Rectal smooth muscle tissue (tissue), 1 donor: Measurements from ENCODE around the gene NGRN.
A peak's percentile ranks its signal among the peaks of the same experiment; 100 is the strongest.

Experiments
- H3K27ac ChIP-seq: one replicate; pipeline ENCODE4 v1.7.0; 2013; ENCODE audit warnings: low read depth, low read length, inconsistent platforms
- H3K27me3 ChIP-seq: one replicate; pipeline ENCODE4 v1.7.0; 2013; ENCODE audit warnings: low read length; ENCODE audit not compliant: control insufficient read depth, insufficient read depth
- H3K36me3 ChIP-seq: one replicate; pipeline ENCODE4 v1.7.0; 2013; ENCODE audit warnings: low read length; ENCODE audit not compliant: control insufficient read depth, insufficient read depth
- H3K4me1 ChIP-seq: one replicate; pipeline ENCODE4 v1.7.0; 2013; ENCODE audit warnings: low read length; ENCODE audit not compliant: control insufficient read depth, insufficient read depth
- H3K4me3 ChIP-seq: one replicate; pipeline ENCODE4 v1.7.0; 2013; ENCODE audit warnings: low read length
- H3K9ac ChIP-seq: one replicate; pipeline ENCODE4 v1.7.0; 2013; ENCODE audit warnings: low read length

NGRN gene

DNA sequence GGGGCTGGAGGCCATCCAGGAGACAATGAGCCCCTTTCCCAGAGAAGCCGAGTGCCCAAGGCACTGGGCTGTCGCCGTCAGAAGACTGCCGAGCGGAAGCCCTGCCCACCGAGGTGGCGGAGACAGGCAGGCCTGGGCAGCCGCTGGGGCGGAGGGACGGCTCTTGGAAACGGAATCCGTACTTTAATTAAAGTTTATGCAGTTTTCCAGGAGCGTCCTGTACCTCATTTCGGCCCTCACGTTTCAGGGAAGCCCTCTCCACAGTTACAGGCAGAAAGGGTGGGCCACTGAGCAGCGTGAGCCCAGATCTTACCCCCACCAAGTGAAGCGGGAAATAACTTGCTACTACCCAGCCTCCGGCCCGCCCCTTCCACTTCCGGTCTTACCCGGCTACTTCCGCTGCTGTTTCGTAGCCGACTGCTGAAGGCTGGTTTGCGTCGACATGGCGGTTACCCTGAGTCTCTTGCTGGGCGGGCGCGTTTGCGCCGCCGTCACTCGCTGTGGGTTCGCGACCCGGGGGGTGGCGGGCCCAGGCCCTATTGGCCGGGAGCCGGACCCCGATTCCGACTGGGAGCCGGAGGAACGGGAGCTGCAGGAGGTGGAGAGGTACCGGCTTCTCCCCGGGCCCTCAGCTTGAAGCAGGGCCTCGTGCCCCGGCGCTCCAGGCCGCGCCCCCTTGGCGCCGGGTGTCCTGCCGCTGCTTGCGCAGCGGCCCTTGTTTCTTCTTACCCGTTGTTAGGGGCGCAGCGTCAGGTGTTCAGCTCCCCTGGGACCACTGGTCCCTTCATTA is at the start of gene NGRN:
Gene NGRN, plus strand, starts transcription at position 402 of the 790 bp plus-strand sequence. Its CDS starts 41 bp downstream, at position 443.
- H3K27ac ChIP-seq, result peak within 1 kb of the TSS; percentile 81
- H3K9ac ChIP-seq, result peak within 1 kb of the TSS; percentile 42
- peaks cover 18% of the 10 kb centered on the region for H3K4me1 ChIP-seq
- peak within 1 kb of the TSS; percentile 73 for H3K4me3 ChIP-seq
- no peaks in the 10 kb centered on the region for H3K27me3 ChIP-seq
- peaks cover 8% of the 10 kb centered on the region for H3K36me3 ChIP-seq

DNA sequence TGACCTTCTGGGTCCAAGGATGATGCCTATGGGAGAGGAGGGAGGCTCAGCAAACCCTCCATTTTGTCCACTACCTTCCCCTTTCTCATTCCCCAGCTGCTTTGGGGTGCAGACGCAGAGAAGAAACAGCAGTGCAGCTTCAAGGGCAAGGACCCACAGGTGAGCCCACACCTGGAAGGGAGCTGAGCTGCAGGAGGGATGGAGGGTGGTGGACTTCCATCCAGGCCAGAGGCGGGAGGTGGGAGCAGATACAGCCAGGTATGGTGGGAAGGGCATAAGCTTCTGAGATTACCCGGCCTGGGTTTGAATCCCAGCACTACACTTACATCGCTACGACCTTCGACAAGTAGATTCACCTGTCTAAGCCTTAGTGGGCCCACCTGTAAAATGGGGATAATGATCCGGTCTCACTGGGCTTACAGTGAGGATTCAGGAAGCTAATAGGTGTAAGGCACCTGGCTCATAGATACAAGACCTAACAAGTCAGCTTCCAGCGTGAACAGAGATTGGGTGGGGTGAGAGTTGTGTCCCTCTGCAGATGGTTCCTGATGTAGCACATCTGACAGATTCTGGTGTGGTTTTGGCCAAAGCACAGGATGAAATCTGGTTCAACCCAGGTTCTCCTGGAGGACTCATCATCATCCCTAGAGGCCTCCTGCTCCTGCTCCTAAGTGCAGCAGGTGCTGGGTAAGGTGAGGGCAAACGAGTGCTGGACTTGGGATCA is 47.6 kb upstream of the NGRN start:
- Histone ChIP-seq H3K4me1 (peaks cover 12% of the 10 kb centered on the region), H3K27me3 (no peaks in the 10 kb centered on the region), H3K27ac (no peak overlapping the region), H3K9ac (no peak overlapping the region), H3K36me3 (peaks cover 27% of the 10 kb centered on the region), H3K4me3 (no peak overlapping the region)

DNA sequence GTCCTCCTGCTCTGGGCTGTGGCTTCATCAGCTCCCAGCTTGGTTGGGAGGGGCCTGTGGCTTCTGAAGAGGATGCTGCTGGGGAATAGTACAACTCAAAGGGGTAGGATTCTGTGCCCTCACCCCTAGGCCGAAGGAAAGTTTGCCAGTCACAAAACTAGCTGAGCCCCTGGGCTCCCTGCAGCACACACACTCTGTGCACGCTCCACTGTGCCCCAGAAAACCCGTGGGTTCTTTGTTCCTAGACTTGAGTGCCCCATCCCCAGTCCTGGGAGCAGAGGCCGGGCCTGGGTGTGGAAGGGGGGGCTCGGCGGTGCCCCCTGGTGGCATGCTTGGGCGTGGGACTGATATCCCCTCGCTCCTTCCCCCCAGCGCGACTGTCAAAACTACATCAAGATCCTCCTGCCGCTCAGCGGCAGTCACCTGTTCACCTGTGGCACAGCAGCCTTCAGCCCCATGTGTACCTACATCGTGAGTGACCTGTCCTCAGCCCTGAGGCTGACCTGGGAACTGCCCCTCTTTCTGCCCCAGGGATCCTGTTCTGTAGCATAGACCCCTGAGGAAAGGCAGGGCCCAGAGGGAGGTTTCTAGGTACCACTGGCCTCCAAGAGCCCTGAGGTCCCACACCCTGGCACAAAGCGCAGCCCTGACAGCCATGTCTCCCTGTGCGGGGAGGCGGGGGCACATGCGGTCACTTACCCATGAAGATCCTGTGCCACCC is 45.9 kb upstream of the NGRN start:
- no peaks in the 10 kb centered on the region for H3K27me3 ChIP-seq
- H3K36me3 ChIP-seq, result peaks cover 40% of the 10 kb centered on the region
- no peak overlapping the region for H3K4me3 ChIP-seq
- H3K27ac ChIP-seq, result peak overlapping the region; percentile 56
- H3K4me1 ChIP-seq, result peaks cover 12% of the 10 kb centered on the region
- no peak overlapping the region for H3K9ac ChIP-seq

GRCh38 chr15:90221246-90221900 is 44.1 kb upstream of the NGRN start:
- peaks cover 52% of the 10 kb centered on the region for H3K36me3 ChIP-seq
- H3K9ac ChIP-seq, result no peak overlapping the region
- H3K27ac ChIP-seq, result peak overlapping the region; percentile 78
- H3K4me1 ChIP-seq, result peaks cover 12% of the 10 kb centered on the region
- no peaks in the 10 kb centered on the region for H3K27me3 ChIP-seq
- peak overlapping the region; percentile 18 for H3K4me3 ChIP-seq

- Histone ChIP-seq H3K36me3 (peaks cover 48% of the 10 kb centered on the region), H3K4me1 (peaks cover 12% of the 10 kb centered on the region), H3K27me3 (no peaks in the 10 kb centered on the region), H3K4me3 (no peak overlapping the region), H3K9ac (no peak overlapping the region), H3K27ac (no peak overlapping the region)
Measured at GRCh38 chr15:90222547-90222946, 42.9 kb upstream of the NGRN start.

DNA sequence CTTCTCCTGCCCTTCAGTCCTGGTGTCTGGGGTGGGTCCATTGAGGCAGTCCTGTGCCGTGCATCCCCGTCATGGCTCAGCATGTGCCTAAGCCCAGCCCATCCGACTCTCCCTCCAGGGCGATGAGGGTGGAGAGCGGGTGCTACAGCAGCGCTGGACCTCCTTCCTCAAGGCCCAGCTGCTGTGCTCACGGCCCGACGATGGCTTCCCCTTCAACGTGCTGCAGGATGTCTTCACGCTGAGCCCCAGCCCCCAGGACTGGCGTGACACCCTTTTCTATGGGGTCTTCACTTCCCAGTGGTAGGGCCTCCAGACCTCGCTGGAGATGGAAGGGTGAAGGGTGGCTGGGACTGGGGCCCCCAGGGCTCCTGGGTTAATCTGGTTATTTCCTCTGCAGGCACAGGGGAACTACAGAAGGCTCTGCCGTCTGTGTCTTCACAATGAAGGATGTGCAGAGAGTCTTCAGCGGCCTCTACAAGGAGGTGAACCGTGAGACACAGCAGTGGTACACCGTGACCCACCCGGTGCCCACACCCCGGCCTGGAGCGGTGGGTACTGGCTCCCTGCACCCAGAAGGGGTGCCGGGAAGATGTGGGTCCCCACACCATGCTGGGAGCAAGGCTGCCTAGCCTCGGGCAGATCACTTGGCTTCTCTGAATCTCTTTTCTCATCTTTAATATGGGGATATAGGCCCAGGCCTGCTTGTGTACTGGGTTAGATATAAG is 41.9 kb upstream of the NGRN start:
- no peak overlapping the region for H3K4me3 ChIP-seq
- H3K36me3 ChIP-seq, result peaks cover 49% of the 10 kb centered on the region
- H3K27ac ChIP-seq, result no peak overlapping the region
- no peak overlapping the region for H3K9ac ChIP-seq
- peaks cover 12% of the 10 kb centered on the region for H3K4me1 ChIP-seq
- H3K27me3 ChIP-seq, result no peaks in the 10 kb centered on the region

DNA sequence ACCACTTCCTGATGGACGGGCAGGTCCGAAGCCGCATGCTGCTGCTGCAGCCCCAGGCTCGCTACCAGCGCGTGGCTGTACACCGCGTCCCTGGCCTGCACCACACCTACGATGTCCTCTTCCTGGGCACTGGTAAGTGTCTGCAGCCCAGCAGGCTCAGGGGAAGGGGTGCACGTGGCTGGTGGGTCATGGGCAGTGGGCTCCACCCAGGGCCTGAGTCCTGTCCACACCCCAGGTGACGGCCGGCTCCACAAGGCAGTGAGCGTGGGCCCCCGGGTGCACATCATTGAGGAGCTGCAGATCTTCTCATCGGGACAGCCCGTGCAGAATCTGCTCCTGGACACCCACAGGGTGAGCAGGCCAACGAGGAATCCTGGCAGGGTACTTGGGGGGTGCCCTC is 40.4 kb upstream of the NGRN start:
- Histone ChIP-seq H3K4me1 (peaks cover 9% of the 10 kb centered on the region), H3K4me3 (no peak overlapping the region), H3K27me3 (no peaks in the 10 kb centered on the region), H3K9ac (no peak overlapping the region), H3K27ac (no peak overlapping the region), H3K36me3 (peaks cover 56% of the 10 kb centered on the region)

DNA sequence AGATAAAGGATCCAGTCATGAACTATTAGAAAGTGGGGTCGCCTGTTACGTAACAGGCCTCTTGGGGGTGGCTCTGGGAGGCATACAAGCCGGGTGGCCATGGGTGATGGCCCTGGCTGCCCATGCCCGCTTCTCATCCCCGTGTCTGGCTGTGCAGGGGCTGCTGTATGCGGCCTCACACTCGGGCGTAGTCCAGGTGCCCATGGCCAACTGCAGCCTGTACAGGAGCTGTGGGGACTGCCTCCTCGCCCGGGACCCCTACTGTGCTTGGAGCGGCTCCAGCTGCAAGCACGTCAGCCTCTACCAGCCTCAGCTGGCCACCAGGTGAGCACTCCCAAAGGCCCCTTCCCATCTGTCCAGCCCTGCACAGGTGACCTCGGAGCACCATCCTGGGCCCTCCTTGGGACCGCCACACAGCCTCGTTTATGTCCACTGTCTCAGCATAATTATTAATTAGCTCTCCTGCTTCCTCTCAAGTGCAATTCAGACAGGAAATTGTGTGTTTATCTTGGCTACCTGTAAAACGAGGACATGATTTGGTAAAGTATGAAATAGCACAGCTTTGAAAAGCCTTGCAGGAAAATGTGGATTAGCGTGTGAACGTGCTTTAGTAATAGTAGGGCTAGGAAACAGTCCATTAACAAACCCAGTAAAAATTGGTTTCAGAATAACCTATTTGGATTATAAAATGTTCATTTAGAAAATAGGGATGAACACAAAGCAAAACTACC is 39.8 kb upstream of the NGRN start:
- H3K9ac ChIP-seq, result no peak overlapping the region
- H3K36me3 ChIP-seq, result peaks cover 56% of the 10 kb centered on the region

GRCh38 chr15:90227336-90227735 is 38.1 kb upstream of the NGRN start:
- no peak overlapping the region for H3K27ac ChIP-seq
- no peaks in the 10 kb centered on the region for H3K4me1 ChIP-seq
- H3K4me3 ChIP-seq, result no peak overlapping the region
- no peaks in the 10 kb centered on the region for H3K27me3 ChIP-seq
- peaks cover 49% of the 10 kb centered on the region for H3K36me3 ChIP-seq
- no peak overlapping the region for H3K9ac ChIP-seq

More for the DNA sequence above, 39.8 kb upstream of the NGRN start:
- H3K4me3 ChIP-seq, result no peak overlapping the region
- H3K4me1 ChIP-seq, result peaks cover 8% of the 10 kb centered on the region
- no peaks in the 10 kb centered on the region for H3K27me3 ChIP-seq
- no peak overlapping the region for H3K27ac ChIP-seq

- no peaks in the 10 kb centered on the region for H3K27me3 ChIP-seq
- H3K9ac ChIP-seq, result no peak overlapping the region
- no peak overlapping the region for H3K4me3 ChIP-seq
- H3K27ac ChIP-seq, result peak overlapping the region; percentile 70
- H3K36me3 ChIP-seq, result peaks cover 49% of the 10 kb centered on the region
- peaks cover 4% of the 10 kb centered on the region for H3K4me1 ChIP-seq
Measured at GRCh38 chr15:90227816-90228772, 37.4 kb upstream of the NGRN start.
